HG02840 (cell line): ENCODE measurements around the gene PSMA2.

Source experiments
- ATAC-seq: cut with Tn5 transposase; IDR thresholded peaks from one replicate; pipeline ENCODE4 v1.9.1; 2021; ENCODE audit warnings: mild to moderate bottlenecking, moderate library complexity, moderate number of reproducible peaks; ENCODE audit not compliant: unreplicated experiment, low FRiP score

PSMA2 gene

GRCh38 chr7:42931834-42932651, at the start of gene PSMA2, which contains the start of gene MRPL32:
Gene PSMA2 (minus strand): TSS chr7:42932174. CDS start chr7:42932158, 16 bp downstream.
Gene MRPL32 (plus strand): TSS chr7:42932376. CDS start chr7:42932387, 11 bp downstream.
- ATAC-seq, result peak; percentile 100

GRCh38 chr7:42981601-42982000, 49.6 kb upstream of the PSMA2 start:
- no peak for ATAC-seq

- ATAC-seq, result no peak
These were observed 48.5 kb upstream of the PSMA2 start for GRCh38 chr7:42980514-42980913.

- ATAC-seq, result no peak
These were observed 48.1 kb upstream of the PSMA2 start for GRCh38 chr7:42980084-42980483.

- no peak for ATAC-seq
These were observed 46.5 kb upstream of the PSMA2 start for GRCh38 chr7:42978496-42978895.

- no peak for ATAC-seq
These were observed 44.4 kb upstream of the PSMA2 start for GRCh38 chr7:42976371-42976770.

GRCh38 chr7:42972699-42973500, 40.9 kb upstream of the PSMA2 start:
- ATAC-seq, result no peak

- ATAC-seq, result no peak
These were observed 35.4 kb upstream of the PSMA2 start for GRCh38 chr7:42967391-42967790.

- ATAC-seq, result no peak
These were observed 33.2 kb upstream of the PSMA2 start for GRCh38 chr7:42964849-42965805.

- no peak for ATAC-seq
These were observed 32.3 kb upstream of the PSMA2 start for GRCh38 chr7:42964293-42964692.

GRCh38 chr7:42961170-42961569, 29.2 kb upstream of the PSMA2 start:
- ATAC-seq, result no peak

GRCh38 chr7:42960762-42961161, 28.8 kb upstream of the PSMA2 start:
- ATAC-seq, result no peak

GRCh38 chr7:42959549-42959948, 27.6 kb upstream of the PSMA2 start:
- ATAC-seq, result no peak

- no peak for ATAC-seq
These were observed 24.1 kb upstream of the PSMA2 start for GRCh38 chr7:42956062-42956461.

- ATAC-seq, result no peak
These were observed 22.0 kb upstream of the PSMA2 start for GRCh38 chr7:42953994-42954393.

- ATAC-seq, result no peak
These were observed 20.4 kb upstream of the PSMA2 start for GRCh38 chr7:42952328-42952727.

GRCh38 chr7:42950417-42950816, 18.4 kb upstream of the PSMA2 start:
- ATAC-seq, result no peak

- no peak for ATAC-seq
These were observed 15.5 kb upstream of the PSMA2 start for GRCh38 chr7:42947521-42947920.

- ATAC-seq, result no peak
These were observed 14.6 kb upstream of the PSMA2 start for GRCh38 chr7:42946627-42946950.

- no peak for ATAC-seq
These were observed 14.1 kb upstream of the PSMA2 start for GRCh38 chr7:42945821-42946626.
